Ramos (cell line): ENCODE measurements around the gene ZAR1.

Source experiments
- in situ Hi-C: fragments of 300-500 bp; cut with MboI; formaldehyde crosslinking; loops from one replicate; pipeline ENCODE4 v1.14.3; 2022; ENCODE audit warnings: low sequenced_read_pairs; ENCODE audit not compliant: unreplicated experiment

Gene ZAR1

GRCh38 chr4:48484494-48485168 is 5.4 kb upstream of the ZAR1 start:
- in situ Hi-C loops, result no loop called here

- in situ Hi-C loops, result no loop called here
These were observed 405 bp upstream of the ZAR1 start for GRCh38 chr4:48489683-48490011.

- in situ Hi-C loops, result no loop called here
These were observed 845 bp downstream of the ZAR1 start for GRCh38 chr4:48490680-48491513.

- in situ Hi-C loops, result no loop called here
These were observed 1.6 kb downstream of the ZAR1 start for GRCh38 chr4:48491514-48492176.

GRCh38 chr4:48493452-48494100 is 3.5 kb downstream of the ZAR1 start:
- in situ Hi-C loops, result no loop called here

- in situ Hi-C loops, result no loop called here
These were observed 5.9 kb downstream of the ZAR1 start for GRCh38 chr4:48495941-48496340.

- in situ Hi-C loops, result no loop called here
These were observed 8.8 kb downstream of the ZAR1 start for GRCh38 chr4:48498895-48499294.

- in situ Hi-C loops, result no loop called here
These were observed 9.6 kb downstream of the ZAR1 start for GRCh38 chr4:48499551-48500066.

- in situ Hi-C loops, result no loop called here
These were observed 13.4 kb downstream of the ZAR1 start for GRCh38 chr4:48503233-48504025.

GRCh38 chr4:48504026-48504330 is 13.9 kb downstream of the ZAR1 start:
- in situ Hi-C loops, result no loop called here

GRCh38 chr4:48504352-48504751 is 14.3 kb downstream of the ZAR1 start:
- in situ Hi-C loops, result no loop called here

GRCh38 chr4:48506716-48507115 is 16.7 kb downstream of the ZAR1 start:
- in situ Hi-C loops, result no loop called here

GRCh38 chr4:48509543-48509942 is 19.5 kb downstream of the ZAR1 start:
- in situ Hi-C loops, result no loop called here

GRCh38 chr4:48518143-48518542 is 28.1 kb downstream of the ZAR1 start:
- in situ Hi-C loops, result no loop called here

GRCh38 chr4:48526406-48526805 is 36.4 kb downstream of the ZAR1 start:
- in situ Hi-C loops, result no loop called here

- in situ Hi-C loops, result no loop called here
These were observed 48.3 kb downstream of the ZAR1 start for GRCh38 chr4:48538358-48538757.

GRCh38 chr4:48539597-48539996 is 49.5 kb downstream of the ZAR1 start:
- in situ Hi-C loops, result no loop called here

- in situ Hi-C loops, result no loop called here
These were observed 52.8 kb downstream of the ZAR1 start for GRCh38 chr4:48542888-48543287.

- in situ Hi-C loops, result no loop called here
These were observed 53.7 kb downstream of the ZAR1 start for GRCh38 chr4:48543796-48544195.
